H1 (cell line): ENCODE data around the gene RXFP1. TPM values are rescaled to one million over a fixed set of nuclear protein-coding genes. Genes with fewer than 3 reads are reported as not detected.

ENCODE experiments used
- CTCF ChIA-PET: fragments of 300-600 bp; sonication (Branson Sonifier 250); formaldehyde crosslinking; loops from one replicate; lab custom pipeline; 2021; ENCODE audit not compliant: partially characterized antibody; lab: Charles Lee
- POLR2A ChIA-PET: fragments of 300-600 bp; sonication (Branson Sonifier 250); formaldehyde crosslinking; loops from one replicate; lab custom pipeline; 2021; ENCODE audit warnings: inconsistent platforms; ENCODE audit not compliant: partially characterized antibody; lab: Charles Lee
- DNase-seq, 2 experiments: peaks; one replicate each; pipeline versions ENCODE4 v3.0.0 to v3.0.0-alpha.2; 2010 to 2022; ENCODE audit warnings: low spot score in 2 of 2, low read depth in 1 of 2, mixed read lengths in 1 of 2
- FAIRE-seq: peaks from 2 replicates; lab custom pipeline; 2011; peaks lifted over from hg19 to GRCh38; lab: Jason Lieb, UNC
- H2AFZ ChIP-seq: 2 replicates; pipeline ENCODE4 v1.8.1; 2012; ENCODE audit warnings: low read length, inconsistent platforms
- H2AK5ac ChIP-seq: 2 replicates; pipeline ENCODE4 v1.6.1; 2013; ENCODE audit warnings: low read depth, low read length
- H2BK120ac ChIP-seq: replicated peaks from 2 replicates; pipeline ENCODE3; 2013; ENCODE audit warnings: low read depth, low read length, inconsistent platforms
- H2BK12ac ChIP-seq: 2 replicates; pipeline ENCODE4 v1.6.1; 2013; ENCODE audit warnings: low read depth, low read length
- H2BK15ac ChIP-seq: 2 replicates; pipeline ENCODE4 v1.6.1; 2013; ENCODE audit warnings: low read length
- H2BK20ac ChIP-seq: 2 replicates; pipeline ENCODE4 v1.6.1; 2013; ENCODE audit warnings: low read length
- H2BK5ac ChIP-seq: 2 replicates; pipeline ENCODE4 v1.6.1; 2013; ENCODE audit warnings: low read depth, low read length
- H3K14ac ChIP-seq: 2 replicates; pipeline ENCODE4 v1.6.1; 2013; ENCODE audit warnings: inconsistent platforms; ENCODE audit not compliant: insufficient read length
- H3K18ac ChIP-seq: 2 replicates; pipeline ENCODE4 v1.6.1; 2013; ENCODE audit warnings: low read length; ENCODE audit errors: extremely low read depth
- H3K23ac ChIP-seq: 2 replicates; pipeline ENCODE4 v1.6.1; 2013; ENCODE audit warnings: inconsistent platforms; ENCODE audit not compliant: insufficient read length
- H3K23me2 ChIP-seq: 2 replicates; pipeline ENCODE4 v1.6.1; 2013; ENCODE audit warnings: low read depth, low read length
- H3K27ac ChIP-seq: 2 replicates; pipeline ENCODE4 v1.6.1; 2011; ENCODE audit warnings: low read depth, low read length, inconsistent platforms
- H3K27me3 ChIP-seq, 4 experiments: replicated peaks in 1 of 4; 1 replicate in 1 of 4; 2 replicates in 3 of 4; pipeline versions ENCODE4 v1.6.1 to v1.8.1; 2011 to 2013; ENCODE audit warnings: low read length in 3 of 4, mild to moderate bottlenecking in 3 of 4, inconsistent platforms in 2 of 4, mixed read lengths in 2 of 4, moderate library complexity in 1 of 4; ENCODE audit not compliant: control insufficient read depth in 3 of 4, insufficient read depth in 3 of 4; ENCODE audit errors: extremely low read depth in 1 of 4
- H3K36me3 ChIP-seq, 4 experiments: 2 replicates each; pipeline versions ENCODE4 v1.6.1 to v1.8.1; 2011 to 2013; ENCODE audit warnings: mild to moderate bottlenecking in 4 of 4, low read length in 3 of 4, moderate library complexity in 2 of 4, control low read depth in 1 of 4, inconsistent platforms in 1 of 4; ENCODE audit not compliant: insufficient read depth in 4 of 4, control insufficient read depth in 2 of 4
- H3K4ac ChIP-seq: replicated peaks from 2 replicates; pipeline ENCODE3; 2013; ENCODE audit warnings: low read length, low read depth, mixed read lengths, inconsistent platforms; ENCODE audit not compliant: insufficient read length
- H3K4me1 ChIP-seq, 4 experiments: replicated peaks in 1 of 4; 1 replicate in 1 of 4; 2 replicates in 3 of 4; pipeline versions ENCODE4 v1.6.1 to v1.8.1; 2011 to 2013; ENCODE audit warnings: low read length in 3 of 4, inconsistent platforms in 2 of 4, mixed read lengths in 1 of 4; ENCODE audit not compliant: insufficient read depth in 4 of 4, control insufficient read depth in 3 of 4
- H3K4me2 ChIP-seq, 2 experiments: 2 replicates each; pipeline versions ENCODE4 v1.6.1 to v1.8.1; 2011 to 2013; ENCODE audit warnings: low read depth in 2 of 2, low read length in 2 of 2, control low read depth in 1 of 2, inconsistent platforms in 1 of 2, mild to moderate bottlenecking in 1 of 2; ENCODE audit not compliant: insufficient read depth in 1 of 2
- H3K4me3 ChIP-seq, 4 experiments: fragments of 200-600, 300-600 bp in 1 of 4; sonication (generic), shearing (Covaris generic), sonication (Bioruptor Twin) in 1 of 4; 2 replicates each; pipeline versions ENCODE4 v1.5.1 to v1.8.1; 2011 to 2016; ENCODE audit warnings: low read length in 4 of 4, low read depth in 3 of 4, control low read depth in 2 of 4, inconsistent platforms in 2 of 4, mild to moderate bottlenecking in 2 of 4, mixed read lengths in 1 of 4, moderate library complexity in 1 of 4; ENCODE audit not compliant: insufficient read depth in 2 of 4; ENCODE audit errors: extremely low read depth in 1 of 4
- H3K56ac ChIP-seq: replicated peaks from 2 replicates; pipeline ENCODE3; 2013; ENCODE audit warnings: low read depth, mild to moderate bottlenecking, mixed read lengths, low read length, inconsistent platforms; ENCODE audit not compliant: insufficient read length
- H3K79me1 ChIP-seq: 2 replicates; pipeline ENCODE4 v1.6.1; 2013; ENCODE audit warnings: low read depth, low read length, control low read depth
- H3K79me2 ChIP-seq, 2 experiments: 2 replicates each; pipeline versions ENCODE4 v1.6.1 to v1.8.1; 2012 to 2013; ENCODE audit warnings: low read length in 2 of 2, mild to moderate bottlenecking in 2 of 2, inconsistent platforms in 1 of 2; ENCODE audit not compliant: insufficient read depth in 2 of 2, control insufficient read depth in 1 of 2
- H3K9ac ChIP-seq, 4 experiments: replicated peaks in 1 of 4; 1 replicate in 1 of 4; 2 replicates in 3 of 4; pipeline versions ENCODE4 v1.6.1 to v1.8.1; 2011 to 2013; ENCODE audit warnings: low read depth in 3 of 4, low read length in 3 of 4, control low read depth in 2 of 4, mild to moderate bottlenecking in 2 of 4, moderate library complexity in 2 of 4, inconsistent platforms in 1 of 4; ENCODE audit errors: extremely low read depth in 1 of 4
- H3K9me3 ChIP-seq, 2 experiments: 2 replicates each; pipeline versions ENCODE4 v1.6.1 to v1.8.1; 2012 to 2013; ENCODE audit warnings: mild to moderate bottlenecking in 2 of 2, moderate library complexity in 2 of 2, control low read depth in 1 of 2, inconsistent platforms in 1 of 2, low read depth in 1 of 2, low read length in 1 of 2, mixed read lengths in 1 of 2; ENCODE audit not compliant: insufficient read depth in 2 of 2
- H4K20me1 ChIP-seq, 2 experiments: replicated peaks in 1 of 2; 2 replicates each; pipeline versions ENCODE3 to v1.8.1; 2011 to 2013; ENCODE audit warnings: inconsistent platforms in 2 of 2, low read length in 2 of 2, mild to moderate bottlenecking in 1 of 2; ENCODE audit not compliant: insufficient read depth in 2 of 2, control insufficient read depth in 1 of 2
- H4K5ac ChIP-seq: 2 replicates; pipeline ENCODE4 v1.6.1; 2013; ENCODE audit warnings: low read length, low read depth, mixed read lengths, inconsistent platforms; ENCODE audit not compliant: insufficient read length
- H4K8ac ChIP-seq: 2 replicates; pipeline ENCODE4 v1.8.0; 2013; ENCODE audit warnings: mild to moderate bottlenecking, moderate library complexity, low read length, inconsistent platforms; ENCODE audit not compliant: insufficient read depth; ENCODE audit errors: extremely low read depth
- H4K91ac ChIP-seq: replicated peaks from 2 replicates; pipeline ENCODE3; 2013; ENCODE audit warnings: low read length, mixed read lengths, inconsistent platforms; ENCODE audit not compliant: insufficient read length
- POLR2A ChIP-seq, 2 experiments: IDR thresholded peaks; 1 replicate in 1 of 2; 2 replicates in 1 of 2; pipeline ENCODE4 v1.6.1; 2011; ENCODE audit warnings: low read depth in 2 of 2, low read length in 2 of 2, mild to moderate bottlenecking in 2 of 2; ENCODE audit errors: control extremely low read depth in 1 of 2
- SAP30 ChIP-seq: fragments of 300-600 bp; sonication (generic); IDR thresholded peaks from 2 replicates; pipeline ENCODE4 v1.7.1; 2012; ENCODE audit warnings: low read length, moderate library complexity, mild to moderate bottlenecking, inconsistent platforms; ENCODE audit not compliant: insufficient read depth, insufficient replicate concordance
- WGBS, 2 experiments: shearing (Covaris generic) in 1 of 2; methylation state at CpG; one replicate each; pipeline versions ENCODE4 v1.1.6 to v1.1.7; 2013 to 2015; ENCODE audit warnings: low lambda C conversion rate in 2 of 2, mixed read lengths in 2 of 2, inconsistent platforms in 1 of 2, low coverage in 1 of 2, missing lambda C conversion rate in 1 of 2; ENCODE audit not compliant: insufficient replicate concordance in 2 of 2, insufficient coverage in 1 of 2, insufficient read length in 1 of 2; ENCODE audit errors: extremely low coverage in 1 of 2, missing lambda C conversion rate in 1 of 2; 5-methylcytosine and 5-hydroxymethylcytosine counted together
- polyA plus RNA-seq, 7 experiments: library from polyadenylated mRNA; depleted of rRNA in 3 of 7; stranded (reverse) in 5 of 7; unstranded in 2 of 7; fragments of >200 nt in 5 of 7; fragments of 200-250 nt in 2 of 7; gene quantifications; 1 replicate in 5 of 7; 2 replicates in 1 of 7; 4 replicates in 1 of 7; pipeline versions ENCODE4 v1.2.1 to v1.2.3, GENCODE V29; 2011 to 2013; ENCODE audit warnings: missing spikeins in 2 of 7, mixed read lengths in 2 of 7
- total RNA-seq: library from RNA; stranded (reverse); fragmentation: NEBNext Ultra II Directional; extraction: Animal tissue kit (Norgen Biotek cat#: 25700); gene quantifications from 2 replicates; pipeline ENCODE4 v1.2.1, GENCODE V29; 2021

Gene RXFP1
- total and polyA plus RNA-seq, 2 of the 8 experiments (the other 6 are each of a cell fraction or from before 2014, with no cell fraction given) = 0.14 to 0.56 TPM

GRCh38 chr4:158586881-158587280 is 65.2 kb downstream of the RXFP1 start:
- CTCF ChIA-PET = interaction anchor here (1.5 kb wide), 1 partner anchor 12 kb away, joined by 4 read pairs; no protein-coding TSS in a partner anchor
- TF ChIP-seq POLR2A (IDR thresholded peaks at IDR 0.05; ENCODE audit: control extremely low read depth in 1 of 2, low read depth in 2 of 2, low read length in 2 of 2) = no peak
- no peak for TF ChIP-seq SAP30

More at GRCh38 chr4:158586881-158587280, 65.2 kb downstream of the RXFP1 start:
- Histone ChIP-seq H3K9me3 (no peaks in the 10 kb centered on the region), H3K18ac (no peak overlapping the region), H3K79me1 (no peaks in the 10 kb centered on the region), H3K79me2 (no peaks in the 10 kb centered on the region), H2BK20ac (no peak overlapping the region), H4K91ac (no peak overlapping the region), H2AK5ac (no peak overlapping the region), H3K27ac (no peak overlapping the region), H2BK15ac (no peak overlapping the region), H3K56ac (no peak overlapping the region), H2AFZ (no peak overlapping the region), H3K36me3 (no peaks in the 10 kb centered on the region), H4K20me1 (no peaks in the 10 kb centered on the region), H2BK120ac (no peak overlapping the region), H3K23ac (no peak overlapping the region), H4K8ac (no peak overlapping the region), H4K5ac (no peak overlapping the region), H3K9ac (no peak overlapping the region), H3K27me3 (no peaks in the 10 kb centered on the region), H3K23me2 (no peaks in the 10 kb centered on the region), H3K4me3 (no peak overlapping the region), H3K4me2 (no peak overlapping the region), H3K4ac (no peak overlapping the region), H2BK12ac (no peak overlapping the region), H2BK5ac (no peak overlapping the region), H3K14ac (no peak overlapping the region), H3K4me1 (no peaks in the 10 kb centered on the region)
- FAIRE-seq = no peak
- 95% methylated on average over 4 of the region's 4 CpGs; no CpG with 5 or more reads in 1 of the 2 experiments for WGBS, 2 experiments
- POLR2A ChIA-PET = no interaction called here
- DNase-seq = no peak
